Measurements from ENCODE around the gene PLPP4. TPM values are rescaled to one million over a fixed set of nuclear protein-coding genes. Genes with fewer than 3 reads are reported as not detected.

Gene PLPP4
- total and polyA plus RNA-seq, 2 of the 13 experiments (the other 11 are each of a cell fraction or from before 2014, with no cell fraction given): not detected

DNA sequence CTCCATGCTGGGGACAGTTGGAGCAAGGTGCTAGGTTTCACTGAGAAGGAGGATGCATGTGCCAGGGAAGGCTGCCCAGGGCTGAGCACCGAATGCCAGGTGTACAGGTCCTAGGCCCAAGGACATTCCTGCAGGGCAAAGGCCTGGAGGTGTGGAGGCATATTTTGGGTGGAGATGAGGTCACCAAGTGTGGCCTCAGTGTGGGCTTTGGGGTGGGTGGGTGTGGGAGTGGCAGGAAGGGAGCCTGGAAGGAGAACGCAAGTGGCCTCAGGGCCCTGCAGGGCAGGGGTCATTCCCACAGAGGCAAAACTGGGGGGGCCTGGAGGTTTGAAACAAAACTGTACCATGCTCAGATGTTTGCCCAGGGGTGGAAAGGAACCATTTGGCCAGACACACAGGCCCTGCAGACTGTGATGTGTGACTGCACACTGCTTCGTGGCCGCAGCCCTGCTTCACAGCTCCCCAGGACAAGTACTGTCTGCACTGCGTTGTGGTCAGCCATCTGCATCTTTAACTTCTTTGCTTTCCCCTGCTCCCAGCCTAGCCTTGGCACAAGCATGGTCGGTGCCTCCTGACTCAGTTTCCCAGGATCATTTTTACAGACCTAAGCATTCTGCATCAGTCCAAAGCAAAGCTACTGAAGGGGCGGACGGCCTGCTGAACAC, 5.1 kb downstream of the PLPP4 start:
- intact Hi-C loops (cut with micrococcal nuclease; ENCODE audit: unreplicated experiment): no loop called here
- DNase-seq (ENCODE audit: low spot score) (no peak), ATAC-seq (no peak), FAIRE-seq (no peak)
- ChIA-PET CTCF (ENCODE audit: low intra/inter-chr PET ratio, low total read pairs) (no interaction called here), POLR2A (no interaction called here)
- Histone ChIP-seq H4K20me1 (ENCODE audit: insufficient read depth, low read length) (no peaks in the 10 kb centered on the region), H3K27me3 (ENCODE audit: control insufficient read depth in 1 of 2, insufficient read depth in 2 of 2, low read length in 2 of 2) (peaks cover 1 to 35% of the 10 kb centered on the region in 2 experiments; a peak in 3 of 5 replicates), H3K9me3 (ENCODE audit: low read length) (no peaks in the 10 kb centered on the region), H3K36me3 (replicated peaks in 1 of 2; ENCODE audit: control insufficient read depth in 1 of 2, insufficient read depth in 2 of 2, low read length in 2 of 2) (no peaks in the 10 kb centered on the region), H3K79me2 (ENCODE audit: insufficient read depth, low read length) (no peaks in the 10 kb centered on the region), H3K4me2 (ENCODE audit: low read depth, low read length) (no peak overlapping the region), H3K27ac (ENCODE audit: extremely low read length, insufficient read depth, low read length) (no peak overlapping the region), H2AFZ (ENCODE audit: low read length) (no peak overlapping the region), H3K4me1 (ENCODE audit: insufficient read depth, low read length) (no peaks in the 10 kb centered on the region), H3K9ac (ENCODE audit: insufficient read depth, low read depth, low read length) (no peak overlapping the region), H3K4me3 (replicated peaks in 1 of 3; ENCODE audit: insufficient read depth in 1 of 3, low read depth in 2 of 3, low read length in 3 of 3) (no peak overlapping the region)
- BruUV-seq (replicated peaks): no TSS peak
- no peak for TF ChIP-seq ZNF766 (CRISPR knock-in tag; IDR thresholded peaks at IDR 0.05; ENCODE audit: borderline replicate concordance)
- TF ChIP-seq ZNF282 (IDR thresholded peaks at IDR 0.05; ENCODE audit: partially characterized antibody): no peak
- no peak for TF ChIP-seq ZNF256 (CRISPR knock-in tag; conservative IDR thresholded peaks at IDR 0.05)
- TF ChIP-seq ZNF207 (IDR thresholded peaks at IDR 0.05; ENCODE audit: borderline replicate concordance): no peak
- TF ChIP-seq, protein P1, sequence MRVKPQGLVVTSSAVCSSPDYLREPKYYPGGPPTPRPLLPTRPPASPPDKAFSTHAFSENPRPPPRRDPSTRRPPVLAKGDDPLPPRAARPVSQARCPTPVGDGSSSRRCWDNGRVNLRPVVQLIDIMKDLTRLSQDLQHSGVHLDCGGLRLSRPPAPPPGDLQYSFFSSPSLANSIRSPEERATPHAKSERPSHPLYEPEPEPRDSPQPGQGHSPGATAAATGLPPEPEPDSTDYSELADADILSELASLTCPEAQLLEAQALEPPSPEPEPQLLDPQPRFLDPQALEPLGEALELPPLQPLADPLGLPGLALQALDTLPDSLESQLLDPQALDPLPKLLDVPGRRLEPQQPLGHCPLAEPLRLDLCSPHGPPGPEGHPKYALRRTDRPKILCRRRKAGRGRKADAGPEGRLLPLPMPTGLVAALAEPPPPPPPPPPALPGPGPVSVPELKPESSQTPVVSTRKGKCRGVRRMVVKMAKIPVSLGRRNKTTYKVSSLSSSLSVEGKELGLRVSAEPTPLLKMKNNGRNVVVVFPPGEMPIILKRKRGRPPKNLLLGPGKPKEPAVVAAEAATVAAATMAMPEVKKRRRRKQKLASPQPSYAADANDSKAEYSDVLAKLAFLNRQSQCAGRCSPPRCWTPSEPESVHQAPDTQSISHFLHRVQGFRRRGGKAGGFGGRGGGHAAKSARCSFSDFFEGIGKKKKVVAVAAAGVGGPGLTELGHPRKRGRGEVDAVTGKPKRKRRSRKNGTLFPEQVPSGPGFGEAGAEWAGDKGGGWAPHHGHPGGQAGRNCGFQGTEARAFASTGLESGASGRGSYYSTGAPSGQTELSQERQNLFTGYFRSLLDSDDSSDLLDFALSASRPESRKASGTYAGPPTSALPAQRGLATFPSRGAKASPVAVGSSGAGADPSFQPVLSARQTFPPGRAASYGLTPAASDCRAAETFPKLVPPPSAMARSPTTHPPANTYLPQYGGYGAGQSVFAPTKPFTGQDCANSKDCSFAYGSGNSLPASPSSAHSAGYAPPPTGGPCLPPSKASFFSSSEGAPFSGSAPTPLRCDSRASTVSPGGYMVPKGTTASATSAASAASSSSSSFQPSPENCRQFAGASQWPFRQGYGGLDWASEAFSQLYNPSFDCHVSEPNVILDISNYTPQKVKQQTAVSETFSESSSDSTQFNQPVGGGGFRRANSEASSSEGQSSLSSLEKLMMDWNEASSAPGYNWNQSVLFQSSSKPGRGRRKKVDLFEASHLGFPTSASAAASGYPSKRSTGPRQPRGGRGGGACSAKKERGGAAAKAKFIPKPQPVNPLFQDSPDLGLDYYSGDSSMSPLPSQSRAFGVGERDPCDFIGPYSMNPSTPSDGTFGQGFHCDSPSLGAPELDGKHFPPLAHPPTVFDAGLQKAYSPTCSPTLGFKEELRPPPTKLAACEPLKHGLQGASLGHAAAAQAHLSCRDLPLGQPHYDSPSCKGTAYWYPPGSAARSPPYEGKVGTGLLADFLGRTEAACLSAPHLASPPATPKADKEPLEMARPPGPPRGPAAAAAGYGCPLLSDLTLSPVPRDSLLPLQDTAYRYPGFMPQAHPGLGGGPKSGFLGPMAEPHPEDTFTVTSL (CRISPR knock-in tag; IDR thresholded peaks at IDR 0.05; ENCODE audit: borderline replicate concordance): no peak
- TF ChIP-seq PPARG (CRISPR knock-in tag; conservative IDR thresholded peaks at IDR 0.05): no peak
- TF ChIP-seq, protein P2, sequence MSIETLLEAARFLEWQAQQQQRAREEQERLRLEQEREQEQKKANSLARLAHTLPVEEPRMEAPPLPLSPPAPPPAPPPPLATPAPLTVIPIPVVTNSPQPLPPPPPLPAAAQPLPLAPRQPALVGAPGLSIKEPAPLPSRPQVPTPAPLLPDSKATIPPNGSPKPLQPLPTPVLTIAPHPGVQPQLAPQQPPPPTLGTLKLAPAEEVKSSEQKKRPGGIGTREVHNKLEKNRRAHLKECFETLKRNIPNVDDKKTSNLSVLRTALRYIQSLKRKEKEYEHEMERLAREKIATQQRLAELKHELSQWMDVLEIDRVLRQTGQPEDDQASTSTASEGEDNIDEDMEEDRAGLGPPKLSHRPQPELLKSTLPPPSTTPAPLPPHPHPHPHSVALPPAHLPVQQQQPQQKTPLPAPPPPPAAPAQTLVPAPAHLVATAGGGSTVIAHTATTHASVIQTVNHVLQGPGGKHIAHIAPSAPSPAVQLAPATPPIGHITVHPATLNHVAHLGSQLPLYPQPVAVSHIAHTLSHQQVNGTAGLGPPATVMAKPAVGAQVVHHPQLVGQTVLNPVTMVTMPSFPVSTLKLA (IDR thresholded peaks at IDR 0.05): no peak
- TF ChIP-seq NR3C1 (CRISPR knock-in tag; IDR thresholded peaks at IDR 0.05): no peak
- no peak for TF ChIP-seq TARDBP (CRISPR knock-in tag; IDR thresholded peaks at IDR 0.05)
- TF ChIP-seq NFE2L2 (IDR thresholded peaks at IDR 0.05; ENCODE audit: low read length): no peak
- TF ChIP-seq HOXD1 (CRISPR knock-in tag; IDR thresholded peaks at IDR 0.05): no peak
- in situ Hi-C loops (cut with HindIII; ENCODE audit: extremely low pct_ligation_motif_present, low pct_unique_long_range_greater_than_20kb): no loop called here
- WGBS (ENCODE audit: low lambda C conversion rate): 22% methylated on average over 5 of the region's 8 CpGs

All from HepG2 (cell line).